Retina (tissue), 1 donor: Measurements from ENCODE around the gene SIAH3.
"Not testable (repeated sequence)": the region's sequence is repeated elsewhere in the genome, so short reads cannot be mapped to it uniquely, and the experiment has no call there.

Experiments
- DNase-seq: peaks from one replicate; pipeline ENCODE4 v3.0.0-alpha.2; 2016

SIAH3 gene

GRCh38 chr13:45851171-45851921, at the start of gene SIAH3:
SIAH3 (minus strand) TSS chr13:45851753; CDS start chr13:45851629, 124 bp downstream.
- peak; percentile 77 for DNase-seq

- DNase-seq, result no peak
Measured at GRCh38 chr13:45899406-45899805, 47.9 kb upstream of the SIAH3 start.

GRCh38 chr13:45897562-45897961, 46.0 kb upstream of the SIAH3 start:
- DNase-seq, result no peak

GRCh38 chr13:45896285-45896684, 44.7 kb upstream of the SIAH3 start:
- no peak for DNase-seq

GRCh38 chr13:45895881-45896280, 44.3 kb upstream of the SIAH3 start:
- no peak for DNase-seq

- DNase-seq, result no peak
Measured at GRCh38 chr13:45892513-45892912, 41.0 kb upstream of the SIAH3 start.

GRCh38 chr13:45889590-45890243, 38.2 kb upstream of the SIAH3 start:
- DNase-seq, result no peak

- DNase-seq, result no peak
Measured at GRCh38 chr13:45886466-45886865, 34.9 kb upstream of the SIAH3 start.

GRCh38 chr13:45885194-45885593, 33.6 kb upstream of the SIAH3 start:
- DNase-seq, result no peak

- DNase-seq, result no peak
Measured at GRCh38 chr13:45882626-45883025, 31.1 kb upstream of the SIAH3 start.

GRCh38 chr13:45881353-45881752, 29.8 kb upstream of the SIAH3 start:
- no peak for DNase-seq

GRCh38 chr13:45880242-45880641, 28.7 kb upstream of the SIAH3 start:
- DNase-seq, result no peak

- no peak for DNase-seq
Measured at GRCh38 chr13:45879666-45880065, 28.1 kb upstream of the SIAH3 start.

- DNase-seq, result no peak
Measured at GRCh38 chr13:45878966-45879365, 27.4 kb upstream of the SIAH3 start.

- no peak for DNase-seq
Measured at GRCh38 chr13:45876781-45877180, 25.2 kb upstream of the SIAH3 start.

- no peak for DNase-seq
Measured at GRCh38 chr13:45875951-45876350, 24.4 kb upstream of the SIAH3 start.

GRCh38 chr13:45873491-45874325, 22.2 kb upstream of the SIAH3 start:
- DNase-seq, result no peak

GRCh38 chr13:45872566-45872965, 21.0 kb upstream of the SIAH3 start:
- no peak for DNase-seq

- not testable (repeated sequence) for DNase-seq
Measured at GRCh38 chr13:45871201-45871600, 19.6 kb upstream of the SIAH3 start.

GRCh38 chr13:45870232-45870631, 18.7 kb upstream of the SIAH3 start:
- DNase-seq, result no peak

GRCh38 chr13:45865414-45865813, 13.9 kb upstream of the SIAH3 start:
- DNase-seq, result no peak

GRCh38 chr13:45863709-45864590, 12.4 kb upstream of the SIAH3 start:
- DNase-seq, result peak; percentile 65

GRCh38 chr13:45861322-45861721, 9.8 kb upstream of the SIAH3 start:
- DNase-seq, result no peak
